H1 (cell line): ENCODE data around the gene TNNC1. TPM values are rescaled to one million over a fixed set of nuclear protein-coding genes. Genes with fewer than 3 reads are reported as not detected.

Source experiments
- HDAC6 ChIP-seq: IDR thresholded peaks from one replicate; pipeline ENCODE4 v1.7.1; 2012; ENCODE audit warnings: low read depth, mild to moderate bottlenecking, inconsistent platforms, low read length, moderate library complexity
- MAFK ChIP-seq: IDR thresholded peaks from 2 replicates; pipeline ENCODE4 v1.6.1; 2012; ENCODE audit warnings: low read depth, mild to moderate bottlenecking, improper control_type of control experiment, low read length
- POLR2A ChIP-seq, 2 experiments: IDR thresholded peaks; 1 replicate in 1 of 2; 2 replicates in 1 of 2; pipeline ENCODE4 v1.6.1; 2011; ENCODE audit warnings: low read depth in 2 of 2, low read length in 2 of 2, mild to moderate bottlenecking in 2 of 2; ENCODE audit errors: control extremely low read depth in 1 of 2
- SP4 ChIP-seq: IDR thresholded peaks from 2 replicates; pipeline ENCODE4 v1.6.1; 2012; ENCODE audit warnings: low read length, inconsistent platforms
- polyA plus RNA-seq, 7 experiments: library from polyadenylated mRNA; depleted of rRNA in 3 of 7; stranded (reverse) in 5 of 7; unstranded in 2 of 7; fragments of >200 nt in 5 of 7; fragments of 200-250 nt in 2 of 7; gene quantifications; 1 replicate in 5 of 7; 2 replicates in 1 of 7; 4 replicates in 1 of 7; pipeline versions ENCODE4 v1.2.1 to v1.2.3, GENCODE V29; 2011 to 2013; ENCODE audit warnings: missing spikeins in 2 of 7, mixed read lengths in 2 of 7
- total RNA-seq: library from RNA; stranded (reverse); fragmentation: NEBNext Ultra II Directional; extraction: Animal tissue kit (Norgen Biotek cat#: 25700); gene quantifications from 2 replicates; pipeline ENCODE4 v1.2.1, GENCODE V29; 2021
- TF ChIP-seq, protein P1 (sequence below): fragments of 300-600 bp; sonication (generic); IDR thresholded peaks from 2 replicates; pipeline ENCODE4 v1.7.1; 2012; ENCODE audit warnings: low read length, moderate library complexity, mild to moderate bottlenecking, inconsistent platforms; ENCODE audit not compliant: insufficient replicate concordance

The TNNC1 gene
- total and polyA plus RNA-seq, 2 of the 8 experiments (the other 6 are each of a cell fraction or from before 2014, with no cell fraction given), result 5.8 to 16.4 TPM

DNA sequence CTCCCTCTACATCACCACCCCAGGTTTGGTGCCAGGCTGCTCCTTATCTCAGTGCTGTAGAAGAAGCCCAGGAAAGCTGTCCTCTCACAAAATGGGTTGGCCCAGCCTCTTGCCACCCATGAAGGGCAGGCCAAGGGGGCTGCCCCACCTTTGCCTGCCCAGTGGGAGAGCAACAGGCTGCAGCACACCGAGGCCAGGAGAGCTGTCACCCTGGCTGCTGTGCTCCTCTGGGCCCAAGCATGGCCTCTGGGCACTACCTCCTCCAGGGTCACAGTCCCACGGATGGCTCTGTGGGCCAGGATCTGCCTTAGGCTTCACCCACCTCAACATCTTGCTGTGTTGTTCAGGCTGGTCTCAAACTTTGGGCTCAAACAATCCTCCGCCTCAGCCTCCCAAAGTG is 34.9 kb upstream of the TNNC1 start (continued):
- TF ChIP-seq, protein P1, sequence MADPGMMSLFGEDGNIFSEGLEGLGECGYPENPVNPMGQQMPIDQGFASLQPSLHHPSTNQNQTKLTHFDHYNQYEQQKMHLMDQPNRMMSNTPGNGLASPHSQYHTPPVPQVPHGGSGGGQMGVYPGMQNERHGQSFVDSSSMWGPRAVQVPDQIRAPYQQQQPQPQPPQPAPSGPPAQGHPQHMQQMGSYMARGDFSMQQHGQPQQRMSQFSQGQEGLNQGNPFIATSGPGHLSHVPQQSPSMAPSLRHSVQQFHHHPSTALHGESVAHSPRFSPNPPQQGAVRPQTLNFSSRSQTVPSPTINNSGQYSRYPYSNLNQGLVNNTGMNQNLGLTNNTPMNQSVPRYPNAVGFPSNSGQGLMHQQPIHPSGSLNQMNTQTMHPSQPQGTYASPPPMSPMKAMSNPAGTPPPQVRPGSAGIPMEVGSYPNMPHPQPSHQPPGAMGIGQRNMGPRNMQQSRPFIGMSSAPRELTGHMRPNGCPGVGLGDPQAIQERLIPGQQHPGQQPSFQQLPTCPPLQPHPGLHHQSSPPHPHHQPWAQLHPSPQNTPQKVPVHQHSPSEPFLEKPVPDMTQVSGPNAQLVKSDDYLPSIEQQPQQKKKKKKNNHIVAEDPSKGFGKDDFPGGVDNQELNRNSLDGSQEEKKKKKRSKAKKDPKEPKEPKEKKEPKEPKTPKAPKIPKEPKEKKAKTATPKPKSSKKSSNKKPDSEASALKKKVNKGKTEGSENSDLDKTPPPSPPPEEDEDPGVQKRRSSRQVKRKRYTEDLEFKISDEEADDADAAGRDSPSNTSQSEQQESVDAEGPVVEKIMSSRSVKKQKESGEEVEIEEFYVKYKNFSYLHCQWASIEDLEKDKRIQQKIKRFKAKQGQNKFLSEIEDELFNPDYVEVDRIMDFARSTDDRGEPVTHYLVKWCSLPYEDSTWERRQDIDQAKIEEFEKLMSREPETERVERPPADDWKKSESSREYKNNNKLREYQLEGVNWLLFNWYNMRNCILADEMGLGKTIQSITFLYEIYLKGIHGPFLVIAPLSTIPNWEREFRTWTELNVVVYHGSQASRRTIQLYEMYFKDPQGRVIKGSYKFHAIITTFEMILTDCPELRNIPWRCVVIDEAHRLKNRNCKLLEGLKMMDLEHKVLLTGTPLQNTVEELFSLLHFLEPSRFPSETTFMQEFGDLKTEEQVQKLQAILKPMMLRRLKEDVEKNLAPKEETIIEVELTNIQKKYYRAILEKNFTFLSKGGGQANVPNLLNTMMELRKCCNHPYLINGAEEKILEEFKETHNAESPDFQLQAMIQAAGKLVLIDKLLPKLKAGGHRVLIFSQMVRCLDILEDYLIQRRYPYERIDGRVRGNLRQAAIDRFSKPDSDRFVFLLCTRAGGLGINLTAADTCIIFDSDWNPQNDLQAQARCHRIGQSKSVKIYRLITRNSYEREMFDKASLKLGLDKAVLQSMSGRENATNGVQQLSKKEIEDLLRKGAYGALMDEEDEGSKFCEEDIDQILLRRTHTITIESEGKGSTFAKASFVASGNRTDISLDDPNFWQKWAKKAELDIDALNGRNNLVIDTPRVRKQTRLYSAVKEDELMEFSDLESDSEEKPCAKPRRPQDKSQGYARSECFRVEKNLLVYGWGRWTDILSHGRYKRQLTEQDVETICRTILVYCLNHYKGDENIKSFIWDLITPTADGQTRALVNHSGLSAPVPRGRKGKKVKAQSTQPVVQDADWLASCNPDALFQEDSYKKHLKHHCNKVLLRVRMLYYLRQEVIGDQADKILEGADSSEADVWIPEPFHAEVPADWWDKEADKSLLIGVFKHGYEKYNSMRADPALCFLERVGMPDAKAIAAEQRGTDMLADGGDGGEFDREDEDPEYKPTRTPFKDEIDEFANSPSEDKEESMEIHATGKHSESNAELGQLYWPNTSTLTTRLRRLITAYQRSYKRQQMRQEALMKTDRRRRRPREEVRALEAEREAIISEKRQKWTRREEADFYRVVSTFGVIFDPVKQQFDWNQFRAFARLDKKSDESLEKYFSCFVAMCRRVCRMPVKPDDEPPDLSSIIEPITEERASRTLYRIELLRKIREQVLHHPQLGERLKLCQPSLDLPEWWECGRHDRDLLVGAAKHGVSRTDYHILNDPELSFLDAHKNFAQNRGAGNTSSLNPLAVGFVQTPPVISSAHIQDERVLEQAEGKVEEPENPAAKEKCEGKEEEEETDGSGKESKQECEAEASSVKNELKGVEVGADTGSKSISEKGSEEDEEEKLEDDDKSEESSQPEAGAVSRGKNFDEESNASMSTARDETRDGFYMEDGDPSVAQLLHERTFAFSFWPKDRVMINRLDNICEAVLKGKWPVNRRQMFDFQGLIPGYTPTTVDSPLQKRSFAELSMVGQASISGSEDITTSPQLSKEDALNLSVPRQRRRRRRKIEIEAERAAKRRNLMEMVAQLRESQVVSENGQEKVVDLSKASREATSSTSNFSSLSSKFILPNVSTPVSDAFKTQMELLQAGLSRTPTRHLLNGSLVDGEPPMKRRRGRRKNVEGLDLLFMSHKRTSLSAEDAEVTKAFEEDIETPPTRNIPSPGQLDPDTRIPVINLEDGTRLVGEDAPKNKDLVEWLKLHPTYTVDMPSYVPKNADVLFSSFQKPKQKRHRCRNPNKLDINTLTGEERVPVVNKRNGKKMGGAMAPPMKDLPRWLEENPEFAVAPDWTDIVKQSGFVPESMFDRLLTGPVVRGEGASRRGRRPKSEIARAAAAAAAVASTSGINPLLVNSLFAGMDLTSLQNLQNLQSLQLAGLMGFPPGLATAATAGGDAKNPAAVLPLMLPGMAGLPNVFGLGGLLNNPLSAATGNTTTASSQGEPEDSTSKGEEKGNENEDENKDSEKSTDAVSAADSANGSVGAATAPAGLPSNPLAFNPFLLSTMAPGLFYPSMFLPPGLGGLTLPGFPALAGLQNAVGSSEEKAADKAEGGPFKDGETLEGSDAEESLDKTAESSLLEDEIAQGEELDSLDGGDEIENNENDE, result no peak
- no peak for TF ChIP-seq SP4
- no peak for TF ChIP-seq MAFK
- TF ChIP-seq POLR2A (IDR thresholded peaks at IDR 0.05; ENCODE audit: control extremely low read depth in 1 of 2, low read depth in 2 of 2, low read length in 2 of 2), result no peak
- TF ChIP-seq HDAC6, result no peak
